Ovary (tissue), 9 donors: Measurements from ENCODE around the gene CAMTA1. TPM values are rescaled to one million over a fixed set of nuclear protein-coding genes. Genes with fewer than 3 reads are reported as not detected.

Source experiments
- DNase-seq, 5 donors: peaks; one replicate each; pipeline ENCODE4 v3.0.0-alpha.2; 2019 to 2020
- H3K27ac ChIP-seq, 2 donors: fragments of 200-600 bp; one replicate each; pipeline versions ENCODE4 v1.5.1 to v1.8.0; 2019 to 2022
- H3K27me3 ChIP-seq: fragments of 200-600 bp; one replicate; pipeline ENCODE4 v1.8.0; 2022
- H3K36me3 ChIP-seq: fragments of 200-600 bp; sonication (generic); one replicate; pipeline ENCODE4 v1.5.1; 2019
- H3K4me1 ChIP-seq: one replicate; pipeline ENCODE4 v1.8.1; 2013; ENCODE audit warnings: mild to moderate bottlenecking, moderate library complexity; ENCODE audit not compliant: insufficient read depth
- H3K4me3 ChIP-seq: fragments of 200-600 bp; sonication (generic); one replicate; pipeline ENCODE4 v1.5.1; 2017
- H3K9me3 ChIP-seq, 2 donors: fragments of 200-600 bp in 1 of 2; sonication (generic) in 1 of 2; one replicate each; pipeline versions ENCODE4 v1.5.1 to v1.8.1; 2013 to 2019; ENCODE audit warnings: mild to moderate bottlenecking in 1 of 2, moderate library complexity in 1 of 2
- CTCF ChIP-seq, 3 donors: fragments of 450-650 bp in 2 of 3; fragments of 200-600 bp in 1 of 3; IDR thresholded peaks; one replicate each; pipeline versions ENCODE4 v1.5.1 to v1.8.0; 2016 to 2022; ENCODE audit warnings: antibody characterized with exemption in 3 of 3, mild to moderate bottlenecking in 1 of 3
- EP300 ChIP-seq: sonication (generic); formaldehyde crosslinking; IDR thresholded peaks from one replicate; pipeline ENCODE4 v1.6.1; 2017; ENCODE audit warnings: antibody characterized with exemption
- POLR2A ChIP-seq: fragments of 450-650 bp; IDR thresholded peaks from one replicate; pipeline ENCODE4 v1.6.1; 2017; ENCODE audit warnings: antibody characterized with exemption, mild to moderate bottlenecking, moderate library complexity
- WGBS, 3 donors: extraction: QIAGEN DNeasy Blood & Tissue Kit in 1 of 3; methylation state at CpG; one replicate each; pipeline versions ENCODE4 v1.1.5 to v1.1.7; 2013 to 2017; 5-methylcytosine and 5-hydroxymethylcytosine counted together
- intact Hi-C, 4 donors: fragments of 100-400 bp; cut with DNase I; formaldehyde crosslinking; loops; one replicate each; pipeline versions ENCODE4 v1.11.0 to v1.15.1; 2022 to 2023
- polyA plus RNA-seq, 2 donors: library from polyadenylated mRNA; stranded (reverse); fragments of 200-250 nt in 1 of 2; fragments of 350-450 nt in 1 of 2; fragmentation: Illumina TruSeq in 1 of 2; extraction: RNeasy Lipid Tissue Mini Kit (QIAGEN cat#74804) in 1 of 2; gene quantifications; one replicate each; pipeline ENCODE4 v1.2.3, GENCODE V29; 2013 to 2014
- total RNA-seq, 7 donors: library from RNA; depleted of rRNA in 2 of 7; stranded (reverse); fragments of >200 nt in 2 of 7; fragmentation: NEBNext Ultra II Directional in 3 of 7; extraction: Animal tissue kit (Norgen Biotek cat#: 25700) in 3 of 7; gene quantifications; one replicate each; pipeline versions ENCODE4 v1.1.0 to v1.2.4, GENCODE V29; 2016 to 2023
- donor health status: DM: no; HTN: no; CAD: no; lungs with moderate emphysema.
- donor health status: DM: no; HTN: no; CAD: no.
- donor health status: Bipolar disorder and iron deficiency.
- donor health status: DM: yes; HTN: yes; CAD: no.
- donor health status: DM: no; HTN: no; CAD: no.
- donor health status: DM: yes; HTN: yes; CAD: no.

The CAMTA1 gene
- total and polyA plus RNA-seq, 9 donors = 51.1 to 150 (median 67.4) TPM

- no peak for TF ChIP-seq EP300
- no peak for TF ChIP-seq CTCF (IDR thresholded peaks at IDR 0.05)
- TF ChIP-seq POLR2A = no peak
- WGBS, 3 donors = 93 to 98% (median 96%) methylated on average over 6 of the region's 6 CpGs
Measured at GRCh38 chr1:7738044-7738443, 952.8 kb downstream of the CAMTA1 start.

GRCh38 chr1:7743346-7743745 is 958.1 kb downstream of the CAMTA1 start:
- intact Hi-C loops = no loop called here
- H3K36me3 ChIP-seq = no peaks in the 10 kb centered on the region
- WGBS, 3 donors = 88 to 95% (median 91%) methylated on average over 6 of the region's 6 CpGs
- H3K4me3 ChIP-seq = no peak overlapping the region
- no peaks in the 10 kb centered on the region for H3K4me1 ChIP-seq
- H3K27me3 ChIP-seq = no peaks in the 10 kb centered on the region
- H3K27ac ChIP-seq = no peak overlapping the region
- no peak for DNase-seq
- H3K9me3 ChIP-seq = no peaks in the 10 kb centered on the region
- TF ChIP-seq CTCF (IDR thresholded peaks at IDR 0.05) (no peak), POLR2A (no peak), EP300 (no peak)

More at GRCh38 chr1:7738044-7738443, 952.8 kb downstream of the CAMTA1 start:
- intact Hi-C loops = no loop called here
- DNase-seq = no peak
- no peaks in the 10 kb centered on the region for H3K27me3 ChIP-seq
- no peaks in the 10 kb centered on the region for H3K36me3 ChIP-seq
- no peaks in the 10 kb centered on the region for H3K9me3 ChIP-seq
- H3K27ac ChIP-seq = no peak overlapping the region
- H3K4me1 ChIP-seq = no peaks in the 10 kb centered on the region
- no peak overlapping the region for H3K4me3 ChIP-seq

- H3K36me3 ChIP-seq = no peaks in the 10 kb centered on the region
- no peak overlapping the region for H3K27ac ChIP-seq
- WGBS, 3 donors = 89 to 91% (median 90%) methylated on average over 9 of the region's 9 CpGs
- TF ChIP-seq POLR2A = no peak
- no peak for TF ChIP-seq EP300
- TF ChIP-seq CTCF (IDR thresholded peaks at IDR 0.05) = no peak
- H3K4me1 ChIP-seq = no peaks in the 10 kb centered on the region
- DNase-seq = no peak
- intact Hi-C loops = no loop called here
- no peaks in the 10 kb centered on the region for H3K9me3 ChIP-seq
- H3K4me3 ChIP-seq = no peak overlapping the region
- H3K27me3 ChIP-seq = no peaks in the 10 kb centered on the region
Measured at GRCh38 chr1:7744882-7745281, 959.6 kb downstream of the CAMTA1 start.

GRCh38 chr1:7745783-7746182 is 960.5 kb downstream of the CAMTA1 start:
- Histone ChIP-seq H3K27me3 (no peaks in the 10 kb centered on the region), H3K4me1 (no peaks in the 10 kb centered on the region), H3K36me3 (no peaks in the 10 kb centered on the region), H3K9me3 (no peaks in the 10 kb centered on the region), H3K4me3 (no peak overlapping the region), H3K27ac (no peak overlapping the region)
- no peak for DNase-seq
- TF ChIP-seq CTCF (IDR thresholded peaks at IDR 0.05) = no peak
- TF ChIP-seq EP300 = no peak
- no peak for TF ChIP-seq POLR2A
- intact Hi-C loops = no loop called here
- 86 to 88% (median 87%) methylated on average over 10 of the region's 10 CpGs for WGBS, 3 donors

GRCh38 chr1:7747605-7748004 is 962.4 kb downstream of the CAMTA1 start:
- H3K9me3 ChIP-seq = no peaks in the 10 kb centered on the region
- peaks cover 1% of the 10 kb centered on the region for H3K4me1 ChIP-seq
- H3K27ac ChIP-seq = no peak overlapping the region
- no peak overlapping the region for H3K4me3 ChIP-seq
- intact Hi-C loops = no loop called here
- H3K36me3 ChIP-seq = no peaks in the 10 kb centered on the region
- 91 to 93% (median 91%) methylated on average over 5 of the region's 5 CpGs for WGBS, 3 donors
- no peak for DNase-seq
- no peaks in the 10 kb centered on the region for H3K27me3 ChIP-seq
- no peak for TF ChIP-seq CTCF (IDR thresholded peaks at IDR 0.05)
- TF ChIP-seq POLR2A = no peak
- no peak for TF ChIP-seq EP300
